Measurements from ENCODE around the gene ARHGAP18.

ARHGAP18 gene

DNA sequence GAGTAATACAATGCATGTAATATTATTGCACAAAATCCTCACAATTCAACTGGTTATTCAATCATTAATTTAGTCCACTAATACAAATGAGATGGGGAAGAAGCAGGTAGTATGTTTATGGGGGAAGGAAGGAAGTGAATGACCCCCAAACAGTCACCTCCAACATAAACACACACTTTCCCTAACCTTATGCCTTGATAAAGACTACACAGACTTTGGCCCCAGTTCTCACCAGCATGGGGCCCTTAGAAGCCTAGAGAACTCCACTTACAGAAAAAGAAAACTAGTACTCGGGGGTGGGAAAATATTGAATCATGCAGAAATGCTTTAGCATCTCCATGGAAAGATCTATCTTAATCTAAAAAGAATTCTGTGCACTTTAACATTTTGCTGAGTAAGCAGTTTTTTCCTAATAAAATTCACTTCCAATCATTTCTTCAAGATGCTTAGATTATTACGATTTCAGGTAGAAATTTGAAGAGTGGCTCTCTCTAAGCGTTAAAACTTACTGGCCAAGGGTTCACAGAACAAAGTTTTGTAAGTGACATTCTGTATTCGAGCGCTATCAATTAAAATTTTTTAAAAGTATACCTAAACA lies 18.8 kb downstream of the ARHGAP18 start:
- no peak for DNase-seq

- peak; percentile 80 to 88 for DNase-seq
Measured at GRCh38 chr6:129686941-129687627, 22.9 kb downstream of the ARHGAP18 start.

GRCh38 chr6:129685662-129686031 lies 24.3 kb downstream of the ARHGAP18 start:
- DNase-seq, result peak; percentile 77 to 87

DNA sequence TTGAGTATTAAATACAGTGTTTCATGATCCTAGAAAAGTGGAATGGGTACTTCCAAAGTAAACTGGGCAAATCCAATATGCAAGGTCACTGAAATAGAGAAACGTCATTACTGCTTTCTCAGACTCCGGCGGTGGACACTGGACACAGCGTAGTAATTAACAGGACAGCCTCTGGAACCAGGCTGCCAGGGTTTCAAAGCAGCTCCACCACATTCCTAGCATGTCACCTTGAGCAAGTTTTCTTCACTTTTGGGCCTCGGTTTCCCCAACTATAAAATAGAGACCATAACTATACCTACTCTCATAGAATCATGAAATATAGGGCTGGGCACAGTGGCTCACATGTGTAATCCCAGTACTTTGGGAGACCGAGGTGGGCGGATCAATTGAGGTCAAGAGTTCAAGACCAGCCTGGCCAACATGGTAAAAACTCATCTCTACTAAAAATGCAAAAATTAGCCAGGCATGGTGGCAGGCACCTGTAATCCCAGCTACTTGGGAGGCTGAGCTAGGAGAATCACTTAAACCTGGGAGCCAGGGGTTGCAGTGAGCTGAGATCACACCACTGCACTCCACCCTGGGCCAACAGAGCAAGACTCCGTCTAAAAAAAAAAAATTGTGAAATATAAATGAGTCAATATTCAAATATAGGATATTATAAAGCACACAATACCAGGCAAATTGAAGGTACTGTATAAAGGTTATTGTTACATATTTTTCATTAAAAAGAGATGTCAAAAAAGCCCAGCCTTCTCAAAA lies 24.9 kb downstream of the ARHGAP18 start:
- DNase-seq, result peak in 1 of 2 donors; percentile 65

DNA sequence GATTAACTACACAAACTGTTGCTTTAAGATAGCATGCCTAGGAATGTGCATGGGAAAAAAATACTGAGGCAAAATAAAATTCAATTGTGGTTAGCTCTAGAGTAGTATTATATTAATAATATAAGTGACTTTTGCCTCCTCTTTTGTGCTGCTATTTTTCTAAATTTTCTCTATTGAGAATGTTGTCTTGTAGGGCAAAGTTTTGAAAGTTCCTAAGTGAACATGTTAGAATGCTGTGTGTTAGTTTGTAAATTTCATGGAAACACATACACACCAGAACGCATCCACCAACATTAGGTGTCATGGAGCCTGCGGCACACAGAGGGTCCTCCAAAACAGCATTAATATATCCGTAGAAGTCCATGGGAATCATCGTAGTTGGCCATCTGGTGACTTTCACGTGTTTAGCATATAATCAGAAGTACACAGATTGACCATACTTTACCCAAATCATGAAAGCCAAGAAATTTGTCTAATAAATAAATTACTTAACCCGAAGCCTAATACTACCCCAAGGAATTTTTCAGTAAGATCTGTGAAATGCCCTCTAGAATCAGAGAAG lies 25.6 kb downstream of the ARHGAP18 start:
- DNase-seq, result no peak

GRCh38 chr6:129683601-129684322 lies 26.2 kb downstream of the ARHGAP18 start:
- DNase-seq, result peak; percentile 82 to 95

DNA sequence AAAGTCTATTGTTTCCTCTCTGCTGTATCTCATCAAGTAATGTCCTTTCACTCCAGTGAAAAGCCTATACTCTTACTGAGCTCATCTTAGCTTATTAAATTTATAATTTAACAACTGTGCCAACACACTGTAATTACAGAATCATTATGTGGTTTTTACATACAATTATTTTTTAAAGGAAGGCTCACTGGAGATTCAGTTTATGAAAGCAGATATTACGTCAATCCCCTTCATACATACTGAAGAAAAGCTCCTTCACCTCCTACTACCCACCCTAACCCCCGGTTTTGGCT lies 28.1 kb downstream of the ARHGAP18 start:
- DNase-seq, result no peak

DNA sequence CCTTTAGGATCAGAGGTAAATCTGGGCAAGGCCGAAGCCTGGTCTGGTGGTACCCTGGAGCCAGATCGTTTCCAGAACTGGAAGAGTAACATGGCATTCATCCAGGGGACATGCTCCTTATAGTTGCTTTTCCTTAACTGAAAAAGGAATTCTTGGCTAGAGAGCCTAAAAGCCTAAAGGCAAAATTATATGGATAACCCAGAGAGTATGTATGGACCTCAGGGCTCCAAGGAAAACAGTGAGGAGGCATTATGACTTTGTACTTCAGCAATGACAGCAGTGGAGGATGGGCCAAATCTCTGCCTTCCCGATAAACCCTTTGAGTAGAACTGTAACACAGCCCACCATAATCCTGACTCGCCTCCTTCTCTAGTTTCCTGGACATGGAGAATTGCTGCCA lies 29.3 kb downstream of the ARHGAP18 start:
- no peak for DNase-seq

- no peak for DNase-seq
Measured at GRCh38 chr6:129679758-129680157, 30.2 kb downstream of the ARHGAP18 start.

- DNase-seq, result no peak
Measured at GRCh38 chr6:129679275-129679674, 30.7 kb downstream of the ARHGAP18 start.

GRCh38 chr6:129678463-129678862 lies 31.5 kb downstream of the ARHGAP18 start:
- DNase-seq, result no peak

DNA sequence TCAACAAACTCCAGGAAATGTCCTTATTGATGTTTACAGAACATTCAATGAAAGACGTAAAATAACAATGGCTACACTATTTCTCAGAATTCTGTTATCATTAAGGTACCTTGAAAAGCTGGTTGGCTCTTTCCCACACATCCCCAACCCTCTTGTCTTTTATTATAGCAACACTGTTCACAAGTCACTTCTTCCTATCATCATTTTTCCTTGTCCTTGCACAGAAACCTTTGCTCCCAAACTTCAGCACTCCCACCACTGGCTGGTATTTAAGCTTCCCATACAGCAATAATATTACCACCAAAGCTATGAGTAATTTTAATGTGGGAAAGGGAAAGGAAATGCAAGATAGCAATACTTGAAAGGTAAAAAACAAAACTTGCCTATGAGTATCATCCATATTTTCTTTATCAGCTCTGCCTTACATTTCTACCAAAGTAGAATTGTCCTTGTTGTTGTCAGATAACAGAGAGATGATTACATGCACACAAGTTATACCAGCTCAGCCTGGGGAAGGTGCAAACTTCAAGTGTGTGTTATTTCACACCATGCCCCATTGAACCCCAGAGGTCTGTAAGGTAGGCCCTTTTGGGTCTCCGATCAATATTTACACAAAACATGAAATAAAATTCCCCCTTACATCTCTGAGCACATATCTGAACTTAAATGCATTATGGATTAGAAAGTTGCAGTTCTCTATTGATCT lies 32.2 kb downstream of the ARHGAP18 start:
- no peak for DNase-seq

- DNase-seq, result no peak
Measured at GRCh38 chr6:129675669-129676472, 34.1 kb downstream of the ARHGAP18 start.

DNA sequence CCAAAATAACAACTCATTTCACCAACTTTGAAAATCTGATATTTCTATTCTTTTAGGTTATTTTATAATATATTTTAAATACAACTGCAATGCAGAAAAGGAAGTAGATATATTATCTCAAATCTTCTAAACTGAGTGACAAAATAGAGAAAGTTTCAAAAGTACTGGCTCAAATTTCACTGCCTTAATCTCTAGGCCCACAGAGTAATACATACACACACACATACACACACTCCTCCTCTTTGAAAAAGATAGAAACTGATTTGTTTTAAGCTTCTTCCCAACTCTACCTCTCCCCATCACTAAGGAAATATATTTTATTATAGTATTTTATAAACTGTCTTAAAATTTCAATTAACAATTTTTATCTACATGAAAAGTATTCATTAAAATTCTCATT lies 36.2 kb downstream of the ARHGAP18 start:
- peak in 1 of 2 donors; percentile 26 for DNase-seq

DNA sequence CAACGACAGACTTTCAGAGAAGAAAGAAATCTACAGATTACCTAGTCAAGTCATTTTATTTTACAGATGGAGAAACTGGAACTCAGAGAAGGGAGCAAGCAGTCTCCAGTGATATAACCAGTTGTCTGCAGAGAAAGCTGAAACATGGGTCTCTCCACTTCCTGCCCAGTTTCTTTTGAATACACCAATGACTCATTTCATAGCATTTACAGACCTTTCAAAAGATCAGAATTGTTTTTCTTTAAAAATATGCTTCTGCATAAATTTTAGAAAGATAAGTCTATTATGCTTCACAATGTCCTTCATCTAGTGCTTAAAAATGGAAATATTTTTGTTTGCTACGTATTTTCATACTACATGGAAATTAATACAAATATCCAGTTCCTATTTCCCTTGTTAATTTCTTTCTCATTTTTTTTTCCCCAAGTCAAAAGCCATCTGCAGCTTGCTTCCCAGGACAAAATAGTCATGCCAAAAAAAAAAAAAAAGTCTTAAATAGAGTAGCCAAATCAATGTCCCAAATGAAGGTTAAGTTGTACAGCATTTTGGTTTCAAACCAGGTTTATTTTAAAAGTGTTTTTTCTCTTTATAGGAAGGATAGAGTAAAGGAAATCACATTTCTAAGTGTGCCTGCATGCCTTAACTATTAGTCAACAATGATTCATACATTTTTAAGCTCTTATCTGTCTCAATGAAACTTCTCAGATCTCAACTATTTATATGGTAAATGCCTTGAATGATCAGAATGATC lies 36.9 kb downstream of the ARHGAP18 start:
- DNase-seq, result peak; percentile 39 to 51

DNA sequence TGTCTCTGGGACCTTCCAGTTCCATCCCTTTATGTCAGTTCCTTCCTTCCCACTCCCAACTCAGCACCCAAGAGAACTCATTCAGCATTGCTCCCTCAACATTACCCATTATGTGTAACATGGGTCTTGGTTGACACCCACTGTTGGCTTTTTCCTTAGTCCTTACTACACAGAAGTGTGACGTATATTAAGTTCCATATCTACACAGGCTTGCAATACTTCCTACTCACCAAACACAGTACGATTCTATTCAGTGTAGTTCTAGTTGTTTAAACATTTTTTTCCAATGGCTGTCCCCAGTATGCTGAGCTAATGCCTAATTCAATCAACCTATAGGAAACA lies 37.7 kb downstream of the ARHGAP18 start:
- peak; percentile 77 to 91 for DNase-seq

GRCh38 chr6:129671442-129672340 lies 38.3 kb downstream of the ARHGAP18 start:
- DNase-seq, result peak; percentile 90 to 96

DNA sequence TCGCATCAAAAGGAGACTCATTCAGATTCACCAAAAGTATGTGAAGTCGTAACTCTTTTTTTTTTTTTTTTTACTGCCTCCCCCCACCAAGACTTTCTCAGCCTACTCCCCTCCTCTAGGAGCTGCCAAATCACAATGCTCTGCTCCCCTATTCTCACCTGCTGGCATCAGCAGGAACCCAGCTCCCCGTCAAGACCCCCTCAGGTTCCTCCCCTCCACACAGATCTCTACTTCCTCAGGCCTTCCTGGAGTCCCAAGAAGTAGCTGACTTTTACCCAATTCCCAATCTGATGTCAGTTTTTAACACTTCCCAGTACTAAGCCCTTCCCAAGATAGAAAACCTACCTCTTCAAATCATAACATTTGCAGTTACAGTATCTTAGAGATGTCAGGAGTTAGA lies 39.3 kb downstream of the ARHGAP18 start:
- DNase-seq, result no peak

DNA sequence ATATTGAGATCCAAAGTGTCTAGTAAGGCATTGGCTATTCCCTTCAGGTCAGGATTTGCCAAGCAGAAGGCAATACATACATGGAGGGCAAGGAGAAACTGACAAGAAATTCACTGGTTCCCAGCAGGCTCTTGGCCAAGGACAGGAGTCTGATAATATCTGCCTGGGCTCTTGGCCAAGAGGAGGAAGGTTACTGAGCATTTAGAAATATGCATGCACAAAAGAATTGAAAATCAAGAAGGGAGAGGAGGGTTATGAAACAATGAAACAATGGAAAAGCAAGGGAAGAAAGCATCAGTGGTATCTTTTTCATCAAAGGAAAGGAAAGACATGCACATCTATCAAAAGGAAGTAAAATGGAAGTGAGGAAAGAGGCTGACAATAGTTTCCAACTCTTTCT lies 42.4 kb downstream of the ARHGAP18 start:
- no peak for DNase-seq

DNA sequence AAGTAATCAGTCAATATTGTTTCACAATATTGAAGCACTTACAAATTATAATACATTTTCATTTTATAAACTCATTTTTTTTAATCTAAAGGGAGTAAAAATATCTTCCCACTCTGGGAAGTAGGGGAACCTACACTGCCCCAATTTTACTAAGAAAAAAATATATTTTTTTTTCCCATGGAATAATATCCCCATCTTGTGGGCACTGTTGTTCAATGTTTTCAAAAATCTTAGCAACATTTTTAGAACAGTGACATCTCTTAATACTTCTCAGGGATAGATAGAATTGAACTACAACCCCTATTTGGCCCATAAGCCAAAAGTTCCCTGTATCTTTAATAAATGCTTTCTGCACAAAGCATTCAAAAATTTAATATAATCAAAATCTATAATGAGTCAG lies 42.9 kb downstream of the ARHGAP18 start:
- DNase-seq, result no peak
